Uterus (tissue), 4 donors: ENCODE measurements around the gene TSPAN5. TPM values are rescaled to one million over a fixed set of nuclear protein-coding genes. Genes with fewer than 3 reads are reported as not detected.

ENCODE experiments used
- DNase-seq, 2 donors: peaks; one replicate each; pipeline ENCODE4 v3.0.0-alpha.2; 2019 to 2020
- H3K27ac ChIP-seq, 2 donors: fragments of 200-600 bp; sonication (generic); 1 replicate in 1 of 2; 2 replicates in 1 of 2; pipeline ENCODE4 v1.5.1; 2016 to 2018
- H3K27me3 ChIP-seq, 2 donors: fragments of 200-600 bp; sonication (generic); one replicate each; pipeline ENCODE4 v1.5.1; 2018 to 2019; ENCODE audit warnings: control low read depth in 1 of 2
- H3K36me3 ChIP-seq, 2 donors: fragments of 200-600 bp; sonication (generic); one replicate each; pipeline ENCODE4 v1.5.1; 2019; ENCODE audit warnings: control low read depth in 1 of 2
- H3K4me1 ChIP-seq, 2 donors: fragments of 200-600 bp; sonication (generic); one replicate each; pipeline ENCODE4 v1.5.1; 2018 to 2019; ENCODE audit warnings: control low read depth in 1 of 2
- H3K4me3 ChIP-seq, 2 donors: fragments of 200-600 bp; sonication (generic); 1 replicate in 1 of 2; 2 replicates in 1 of 2; pipeline ENCODE4 v1.5.1; 2018 to 2019; ENCODE audit warnings: mild to moderate bottlenecking in 1 of 2
- H3K9me3 ChIP-seq, 2 donors: fragments of 200-600 bp; sonication (generic); one replicate each; pipeline ENCODE4 v1.5.1; 2019; ENCODE audit warnings: control low read depth in 1 of 2
- POLR2A ChIP-seq, 2 donors: fragments of 450-650 bp; IDR thresholded peaks; one replicate each; pipeline ENCODE4 v1.6.1; 2016; ENCODE audit warnings: antibody characterized with exemption in 2 of 2, mild to moderate bottlenecking in 1 of 2, moderate library complexity in 1 of 2
- intact Hi-C: fragments of 100-400 bp; cut with DNase I; formaldehyde crosslinking; loops from one replicate; pipeline ENCODE4 v1.15.1; 2023; ENCODE audit warnings: low total_unique reads
- total RNA-seq, 4 donors: library from RNA; depleted of rRNA in 3 of 4; stranded (reverse); fragments of >200 nt in 3 of 4; gene quantifications; one replicate each; pipeline versions ENCODE4 v1.1.0 to v1.2.4, GENCODE V29; 2014 to 2023
- TF ChIP-seq, protein P1 (sequence below), 4 experiments: fragments of 200-600 bp in 2 of 4; fragments of 450-650 bp in 2 of 4; sonication (generic) in 2 of 4; IDR thresholded peaks; one replicate each; pipeline ENCODE4 v1.5.1; 2016 to 2019; ENCODE audit warnings: antibody characterized with exemption in 4 of 4, mild to moderate bottlenecking in 2 of 4, moderate library complexity in 1 of 4
- donor health status: DM: yes; HTN: yes; CAD: no.

Gene TSPAN5
- total RNA-seq, 4 donors from 2014 or later, result 15.9 to 45.3 (median 30.3) TPM

DNA sequence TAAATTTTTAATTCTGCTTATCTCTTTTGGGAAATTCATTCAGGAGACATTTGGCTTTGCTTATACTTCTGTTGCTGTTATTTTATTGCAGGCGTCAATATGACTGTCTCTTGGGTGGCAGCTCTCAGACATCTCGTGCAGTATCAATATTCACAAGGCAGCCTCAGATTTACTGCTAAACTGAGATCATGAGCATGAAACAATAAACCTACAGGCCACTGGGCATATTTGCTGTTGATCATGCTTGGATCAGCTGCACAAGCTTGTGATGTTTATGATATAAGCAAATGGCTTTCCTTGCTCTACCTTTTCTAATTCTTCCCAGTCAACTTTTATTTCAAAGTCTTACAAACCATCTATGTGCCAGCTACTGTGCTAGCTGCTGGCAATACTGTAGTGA, 39.2 kb downstream of the TSPAN5 start:
- DNase-seq, result no peak
- Histone ChIP-seq H3K27me3 (no peaks in the 10 kb centered on the region), H3K27ac (peak overlapping the region; percentile 50 to 78), H3K9me3 (no peaks in the 10 kb centered on the region), H3K4me3 (no peak overlapping the region), H3K36me3 (no peaks in the 10 kb centered on the region), H3K4me1 (peaks cover 7 to 8% of the 10 kb centered on the region in 2 donors)
- intact Hi-C loops, result no loop called here
- TF ChIP-seq POLR2A (IDR thresholded peaks at IDR 0.05), result no peak
- TF ChIP-seq, protein P1, sequence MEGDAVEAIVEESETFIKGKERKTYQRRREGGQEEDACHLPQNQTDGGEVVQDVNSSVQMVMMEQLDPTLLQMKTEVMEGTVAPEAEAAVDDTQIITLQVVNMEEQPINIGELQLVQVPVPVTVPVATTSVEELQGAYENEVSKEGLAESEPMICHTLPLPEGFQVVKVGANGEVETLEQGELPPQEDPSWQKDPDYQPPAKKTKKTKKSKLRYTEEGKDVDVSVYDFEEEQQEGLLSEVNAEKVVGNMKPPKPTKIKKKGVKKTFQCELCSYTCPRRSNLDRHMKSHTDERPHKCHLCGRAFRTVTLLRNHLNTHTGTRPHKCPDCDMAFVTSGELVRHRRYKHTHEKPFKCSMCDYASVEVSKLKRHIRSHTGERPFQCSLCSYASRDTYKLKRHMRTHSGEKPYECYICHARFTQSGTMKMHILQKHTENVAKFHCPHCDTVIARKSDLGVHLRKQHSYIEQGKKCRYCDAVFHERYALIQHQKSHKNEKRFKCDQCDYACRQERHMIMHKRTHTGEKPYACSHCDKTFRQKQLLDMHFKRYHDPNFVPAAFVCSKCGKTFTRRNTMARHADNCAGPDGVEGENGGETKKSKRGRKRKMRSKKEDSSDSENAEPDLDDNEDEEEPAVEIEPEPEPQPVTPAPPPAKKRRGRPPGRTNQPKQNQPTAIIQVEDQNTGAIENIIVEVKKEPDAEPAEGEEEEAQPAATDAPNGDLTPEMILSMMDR (IDR thresholded peaks at IDR 0.05), result no peak

GRCh38 chr4:98618680-98619079, 39.7 kb downstream of the TSPAN5 start:
- intact Hi-C loops, result no loop called here
- H3K27ac ChIP-seq, result peak overlapping the region; percentile 50 to 78
- no peak for TF ChIP-seq POLR2A (IDR thresholded peaks at IDR 0.05)
- TF ChIP-seq, protein P1 (IDR thresholded peaks at IDR 0.05), result no peak
- H3K4me1 ChIP-seq, result peaks cover 7 to 8% of the 10 kb centered on the region in 2 donors
- no peak for DNase-seq
- no peaks in the 10 kb centered on the region for H3K27me3 ChIP-seq
- no peaks in the 10 kb centered on the region for H3K36me3 ChIP-seq
- no peak overlapping the region for H3K4me3 ChIP-seq
- no peaks in the 10 kb centered on the region for H3K9me3 ChIP-seq

GRCh38 chr4:98617358-98618047, 40.9 kb downstream of the TSPAN5 start:
- Histone ChIP-seq H3K27me3 (no peaks in the 10 kb centered on the region), H3K27ac (peak overlapping the region; percentile 50 to 78), H3K4me1 (peaks cover 1 to 8% of the 10 kb centered on the region in 2 donors), H3K36me3 (no peaks in the 10 kb centered on the region), H3K4me3 (no peak overlapping the region), H3K9me3 (no peaks in the 10 kb centered on the region)
- intact Hi-C loops, result no loop called here
- DNase-seq, result peak in 1 of 2 donors; percentile 36
- TF ChIP-seq, protein P1 (IDR thresholded peaks at IDR 0.05), result no peak
- no peak for TF ChIP-seq POLR2A (IDR thresholded peaks at IDR 0.05)

- DNase-seq, result no peak
- Histone ChIP-seq H3K27me3 (no peaks in the 10 kb centered on the region), H3K27ac (peak overlapping the region in 1 of 2 donors; percentile 43), H3K4me3 (no peak overlapping the region), H3K4me1 (peaks cover 0 to 8% of the 10 kb centered on the region in 2 donors), H3K36me3 (no peaks in the 10 kb centered on the region), H3K9me3 (no peaks in the 10 kb centered on the region)
- TF ChIP-seq POLR2A (IDR thresholded peaks at IDR 0.05), result no peak
- TF ChIP-seq, protein P1 (IDR thresholded peaks at IDR 0.05), result no peak
- intact Hi-C loops, result no loop called here
Measured at GRCh38 chr4:98615991-98616390, 42.4 kb downstream of the TSPAN5 start.

- Histone ChIP-seq H3K4me1 (peaks cover 0 to 8% of the 10 kb centered on the region in 2 donors), H3K4me3 (no peak overlapping the region), H3K27ac (peak overlapping the region in 1 of 2 donors; percentile 63), H3K36me3 (no peaks in the 10 kb centered on the region), H3K9me3 (no peaks in the 10 kb centered on the region), H3K27me3 (no peaks in the 10 kb centered on the region)
- DNase-seq, result no peak
- TF ChIP-seq, protein P1 (IDR thresholded peaks at IDR 0.05), result no peak
- TF ChIP-seq POLR2A (IDR thresholded peaks at IDR 0.05), result no peak
- intact Hi-C loops, result no loop called here
Measured at GRCh38 chr4:98614662-98615061, 43.7 kb downstream of the TSPAN5 start.
